ENCODE data around the gene MRPS7. TPM values are rescaled to one million over a fixed set of nuclear protein-coding genes. Genes with fewer than 3 reads are reported as not detected.
"Not testable (repeated sequence)": the region's sequence is repeated elsewhere in the genome, so short reads cannot be mapped to it uniquely, and the experiment has no call there.

MRPS7 gene
- total RNA-seq, 2 donors from 2014 or later: 33.9 to 35.6 TPM

- DNase-seq: no peak
- peak overlapping the region; percentile 61 for H3K4me3 Mint-ChIP-seq
- no peak for ATAC-seq
- no peaks in the 10 kb centered on the region for H3K9me3 ChIP-seq (ENCODE audit: control insufficient read depth, low read length, poor library complexity, severe bottlenecking)
- H3K27ac Mint-ChIP-seq: peak overlapping the region; percentile 72
- no peaks in the 10 kb centered on the region for H3K36me3 Mint-ChIP-seq (ENCODE audit: low read depth)
- no peaks in the 10 kb centered on the region for H3K27me3 Mint-ChIP-seq
- H3K4me1 Mint-ChIP-seq: peaks cover 58% of the 10 kb centered on the region
Measured at GRCh38 chr17:75252039-75252816, 9.5 kb upstream of the MRPS7 start.

GRCh38 chr17:75255954-75256698 lies 5.6 kb upstream of the MRPS7 start:
- not testable (repeated sequence) for H3K27me3 Mint-ChIP-seq; DNase-seq; H3K9me3 ChIP-seq (ENCODE audit: control insufficient read depth, low read length, poor library complexity, severe bottlenecking); H3K36me3 Mint-ChIP-seq (ENCODE audit: low read depth); H3K4me3 Mint-ChIP-seq; ATAC-seq
- Mint-ChIP-seq H3K27ac (peak overlapping the region; percentile 99), H3K4me1 (peaks cover 73% of the 10 kb centered on the region)

GRCh38 chr17:75257228-75257627 lies 4.5 kb upstream of the MRPS7 start:
- not testable (repeated sequence) for H3K4me3 Mint-ChIP-seq; H3K27me3 Mint-ChIP-seq; H3K36me3 Mint-ChIP-seq (ENCODE audit: low read depth); DNase-seq; H3K9me3 ChIP-seq (ENCODE audit: control insufficient read depth, low read length, poor library complexity, severe bottlenecking); ATAC-seq
- H3K27ac Mint-ChIP-seq: peak overlapping the region; percentile 99
- H3K4me1 Mint-ChIP-seq: peaks cover 74% of the 10 kb centered on the region

- Mint-ChIP-seq H3K36me3 (ENCODE audit: low read depth) (no peaks in the 10 kb centered on the region), H3K4me3 (peak overlapping the region; percentile 97), H3K4me1 (peaks cover 54% of the 10 kb centered on the region), H3K27ac (peak overlapping the region; percentile 99), H3K27me3 (no peaks in the 10 kb centered on the region)
- ATAC-seq (peak; percentile 34), DNase-seq (peak in 1 of 3 donors; percentile 36)
- H3K9me3 ChIP-seq (ENCODE audit: control insufficient read depth, low read length, poor library complexity, severe bottlenecking): no peaks in the 10 kb centered on the region
Measured at GRCh38 chr17:75260641-75261335, 891 bp upstream of the MRPS7 start.

- ATAC-seq (peak; percentile 17), DNase-seq (no peak)
- H3K27me3 Mint-ChIP-seq: no peaks in the 10 kb centered on the region
- no peaks in the 10 kb centered on the region for H3K36me3 Mint-ChIP-seq (ENCODE audit: low read depth)
- H3K4me3 Mint-ChIP-seq: peak overlapping the region; percentile 97
- peaks cover 43% of the 10 kb centered on the region for H3K4me1 Mint-ChIP-seq
- peak overlapping the region; percentile 99 for H3K27ac Mint-ChIP-seq
- H3K9me3 ChIP-seq (ENCODE audit: control insufficient read depth, low read length, poor library complexity, severe bottlenecking): no peaks in the 10 kb centered on the region
Measured at GRCh38 chr17:75262112-75262606, 480 bp downstream of the MRPS7 start.

GRCh38 chr17:75263055-75263454 lies 1.4 kb downstream of the MRPS7 start:
- no peaks in the 10 kb centered on the region for H3K9me3 ChIP-seq (ENCODE audit: control insufficient read depth, low read length, poor library complexity, severe bottlenecking)
- Mint-ChIP-seq H3K4me3 (peak overlapping the region; percentile 97), H3K36me3 (ENCODE audit: low read depth) (no peaks in the 10 kb centered on the region), H3K27ac (peak overlapping the region; percentile 16), H3K27me3 (no peaks in the 10 kb centered on the region), H3K4me1 (peaks cover 34% of the 10 kb centered on the region)
- ATAC-seq: no peak
- no peak for DNase-seq

GRCh38 chr17:75265614-75266315 lies 4.1 kb downstream of the MRPS7 start:
- H3K9me3 ChIP-seq (ENCODE audit: control insufficient read depth, low read length, poor library complexity, severe bottlenecking): no peaks in the 10 kb centered on the region
- Mint-ChIP-seq H3K36me3 (ENCODE audit: low read depth) (no peaks in the 10 kb centered on the region), H3K4me1 (peaks cover 26% of the 10 kb centered on the region), H3K27me3 (no peaks in the 10 kb centered on the region), H3K4me3 (no peak overlapping the region), H3K27ac (no peak overlapping the region)
- ATAC-seq: no peak
- no peak for DNase-seq

GRCh38 chr17:75266316-75267152 lies 4.9 kb downstream of the MRPS7 start:
- no peaks in the 10 kb centered on the region for H3K9me3 ChIP-seq (ENCODE audit: control insufficient read depth, low read length, poor library complexity, severe bottlenecking)
- Mint-ChIP-seq H3K4me3 (no peak overlapping the region), H3K27ac (no peak overlapping the region), H3K36me3 (ENCODE audit: low read depth) (no peaks in the 10 kb centered on the region), H3K27me3 (no peaks in the 10 kb centered on the region), H3K4me1 (peaks cover 21% of the 10 kb centered on the region)
- no peak for ATAC-seq
- DNase-seq: no peak

GRCh38 chr17:75267153-75267410 lies 5.4 kb downstream of the MRPS7 start:
- H3K4me3 Mint-ChIP-seq: no peak overlapping the region
- H3K36me3 Mint-ChIP-seq (ENCODE audit: low read depth): no peaks in the 10 kb centered on the region
- H3K9me3 ChIP-seq (ENCODE audit: control insufficient read depth, low read length, poor library complexity, severe bottlenecking): no peaks in the 10 kb centered on the region
- H3K27ac Mint-ChIP-seq: no peak overlapping the region
- no peaks in the 10 kb centered on the region for H3K27me3 Mint-ChIP-seq
- no peak for ATAC-seq
- no peak for DNase-seq
- peaks cover 20% of the 10 kb centered on the region for H3K4me1 Mint-ChIP-seq

GRCh38 chr17:75267411-75268232 lies 5.9 kb downstream of the MRPS7 start:
- H3K9me3 ChIP-seq (ENCODE audit: control insufficient read depth, low read length, poor library complexity, severe bottlenecking): no peaks in the 10 kb centered on the region
- ATAC-seq (no peak), DNase-seq (no peak)
- no peaks in the 10 kb centered on the region for H3K27me3 Mint-ChIP-seq
- H3K27ac Mint-ChIP-seq: no peak overlapping the region
- no peaks in the 10 kb centered on the region for H3K36me3 Mint-ChIP-seq (ENCODE audit: low read depth)
- no peak overlapping the region for H3K4me3 Mint-ChIP-seq
- peaks cover 15% of the 10 kb centered on the region for H3K4me1 Mint-ChIP-seq

- H3K4me3 Mint-ChIP-seq: peak overlapping the region; percentile 89
- ATAC-seq (no peak), DNase-seq (no peak)
- H3K27me3 Mint-ChIP-seq: no peaks in the 10 kb centered on the region
- H3K36me3 Mint-ChIP-seq (ENCODE audit: low read depth): peaks cover 2% of the 10 kb centered on the region
- peak overlapping the region; percentile 80 for H3K27ac Mint-ChIP-seq
- H3K4me1 Mint-ChIP-seq: peaks cover 24% of the 10 kb centered on the region
- no peaks in the 10 kb centered on the region for H3K9me3 ChIP-seq (ENCODE audit: control insufficient read depth, low read length, poor library complexity, severe bottlenecking)
Measured at GRCh38 chr17:75269844-75270217, 8.2 kb downstream of the MRPS7 start.
